OCI-LY7 (cell line): ENCODE measurements around the gene CDRT15L2.

Experiments used
- CTCF ChIP-seq: fragments of 200-600 bp; sonication (generic); conservative IDR thresholded peaks from 2 replicates; pipeline ENCODE4 v1.5.1; 2014; ENCODE audit warnings: mild to moderate bottlenecking, antibody characterized with exemption, low read length, moderate library complexity, mixed read lengths
- EZH2phosphoT487 ChIP-seq: fragments of 200-600 bp; sonication (generic); IDR thresholded peaks from 2 replicates; pipeline ENCODE4 v1.6.1; 2018; ENCODE audit warnings: low read depth, borderline replicate concordance, mild to moderate bottlenecking, mixed run types, antibody characterized with exemption, low read length, moderate library complexity, mixed read lengths

GRCh38 chr17:20613248-20613647 lies 33.7 kb downstream of the CDRT15L2 start:
- TF ChIP-seq CTCF (no peak), EZH2phosphoT487 (no peak)
